Raji (cell line): ENCODE measurements around the gene ZNF740.

Experiments
- POLR2A ChIP-seq: IDR thresholded peaks from 2 replicates; pipeline ENCODE4 v1.6.1; 2011; ENCODE audit warnings: low read depth, low read length, control low read depth; ENCODE audit not compliant: insufficient read depth

ZNF740 gene

DNA sequence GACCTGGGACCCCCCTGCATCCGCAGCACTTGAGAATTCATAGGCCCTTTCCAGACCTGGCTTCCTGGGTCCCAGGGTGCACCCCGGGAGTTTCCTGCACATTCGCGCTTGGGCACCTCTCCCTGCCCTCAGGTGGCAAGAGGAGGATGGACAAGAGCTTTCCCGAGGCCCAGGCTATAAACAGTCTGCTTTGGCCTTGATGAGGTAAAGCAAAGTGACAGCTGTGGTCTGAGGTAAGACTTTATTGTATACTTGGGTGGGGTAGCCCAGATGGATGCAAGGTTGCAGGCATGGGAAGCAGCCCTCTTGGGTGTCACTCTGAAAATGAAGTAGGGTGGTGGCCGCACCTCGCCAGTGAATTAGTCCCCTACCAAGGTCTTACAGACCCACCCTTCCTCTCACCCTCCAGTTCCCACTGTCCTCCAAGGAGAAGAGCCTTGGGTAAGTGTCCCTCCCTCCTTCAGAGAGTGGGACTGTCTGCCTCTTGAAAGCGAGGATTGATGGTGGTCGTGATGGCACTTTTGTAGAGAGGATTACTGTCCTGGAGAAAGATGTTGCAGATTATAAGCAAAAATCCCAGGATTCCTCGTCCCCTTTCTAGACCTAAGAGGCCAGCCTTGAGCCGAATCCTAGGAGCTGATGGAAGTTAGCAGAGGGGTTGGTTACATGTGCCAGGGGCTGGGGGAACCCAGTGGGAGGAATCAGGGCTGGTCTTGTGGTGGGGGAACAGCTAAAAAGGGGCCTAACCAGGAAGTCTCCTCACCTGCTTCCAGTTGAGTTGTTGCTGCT, 10.8 kb downstream of the ZNF740 start:
- no peak for TF ChIP-seq POLR2A

DNA sequence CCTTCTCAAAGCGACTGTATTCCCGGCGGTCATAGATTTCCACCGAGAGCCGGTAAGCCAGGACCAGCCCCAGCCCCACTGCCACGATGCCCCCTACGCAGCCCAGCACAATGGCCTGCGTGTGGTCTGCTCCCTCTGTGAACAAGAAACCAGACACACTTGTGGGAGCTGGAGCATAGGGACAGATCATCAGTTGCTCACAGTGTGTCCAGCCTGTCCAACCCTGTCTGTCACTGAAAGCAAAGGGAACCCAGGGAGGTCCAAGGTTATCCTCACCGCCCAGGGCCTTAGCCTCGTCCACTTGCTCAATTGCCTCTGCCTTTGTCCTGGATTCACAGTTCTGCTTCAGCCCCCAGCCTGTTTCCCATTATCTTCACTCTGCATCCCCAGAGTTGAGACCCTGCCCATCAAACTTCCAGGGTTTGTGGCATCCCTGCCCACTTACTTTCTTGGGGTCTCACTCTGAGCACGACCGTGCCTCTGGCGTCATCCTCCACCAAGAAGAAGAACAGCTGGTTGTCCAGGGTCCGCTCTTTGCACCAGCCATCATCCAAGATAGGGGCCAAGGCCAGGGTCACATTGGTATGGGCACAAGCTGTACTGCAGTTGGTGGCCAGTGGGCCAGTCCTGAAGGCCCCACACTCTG, 11.5 kb downstream of the ZNF740 start:
- no peak for TF ChIP-seq POLR2A

DNA sequence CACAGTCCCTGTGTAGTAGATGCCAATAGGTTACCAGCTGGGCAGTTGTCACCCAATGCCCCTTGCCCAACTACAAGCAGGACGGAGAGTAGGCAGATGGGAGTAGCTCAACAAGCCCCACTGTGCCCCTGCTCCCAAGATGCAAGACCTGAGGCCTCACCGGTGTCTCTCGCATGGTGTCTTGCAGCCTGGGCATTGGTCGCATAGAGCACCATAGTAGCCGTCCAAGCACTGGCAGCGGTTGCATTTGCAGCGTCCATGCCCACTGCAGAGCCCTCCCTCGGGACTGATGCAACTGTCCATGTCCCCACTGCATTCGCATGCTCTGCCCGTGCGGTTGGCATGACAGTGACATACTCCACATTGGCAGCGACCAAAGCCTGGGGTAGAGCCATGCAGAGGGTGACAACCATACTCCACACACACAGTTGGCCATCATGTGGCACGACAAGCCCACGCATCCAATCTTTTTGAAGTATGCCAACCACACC, 12.1 kb downstream of the ZNF740 start:
- TF ChIP-seq POLR2A: 0 out of 2 replicates have a peak, but pooled peaks have one; percentile 28

DNA sequence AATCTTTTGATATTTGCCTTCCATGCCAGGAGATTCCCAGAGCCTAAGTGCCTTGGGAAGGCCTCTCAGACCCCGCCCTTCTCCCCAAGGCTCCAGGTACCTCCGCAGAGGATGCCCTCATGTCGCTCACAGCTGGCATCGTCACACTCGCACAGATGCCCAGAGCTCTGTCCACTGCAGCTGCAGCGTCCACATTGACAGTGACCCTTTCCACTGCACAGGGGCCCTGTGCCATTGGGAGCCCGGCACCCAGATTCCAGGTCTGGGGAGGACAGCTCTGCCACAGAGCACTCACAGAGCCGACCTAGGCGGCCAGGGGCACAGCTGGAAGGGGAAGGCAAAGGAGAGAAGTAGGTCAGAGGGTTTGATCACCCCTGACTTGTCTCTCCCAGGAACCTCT, 12.5 kb downstream of the ZNF740 start:
- no peak for TF ChIP-seq POLR2A

DNA sequence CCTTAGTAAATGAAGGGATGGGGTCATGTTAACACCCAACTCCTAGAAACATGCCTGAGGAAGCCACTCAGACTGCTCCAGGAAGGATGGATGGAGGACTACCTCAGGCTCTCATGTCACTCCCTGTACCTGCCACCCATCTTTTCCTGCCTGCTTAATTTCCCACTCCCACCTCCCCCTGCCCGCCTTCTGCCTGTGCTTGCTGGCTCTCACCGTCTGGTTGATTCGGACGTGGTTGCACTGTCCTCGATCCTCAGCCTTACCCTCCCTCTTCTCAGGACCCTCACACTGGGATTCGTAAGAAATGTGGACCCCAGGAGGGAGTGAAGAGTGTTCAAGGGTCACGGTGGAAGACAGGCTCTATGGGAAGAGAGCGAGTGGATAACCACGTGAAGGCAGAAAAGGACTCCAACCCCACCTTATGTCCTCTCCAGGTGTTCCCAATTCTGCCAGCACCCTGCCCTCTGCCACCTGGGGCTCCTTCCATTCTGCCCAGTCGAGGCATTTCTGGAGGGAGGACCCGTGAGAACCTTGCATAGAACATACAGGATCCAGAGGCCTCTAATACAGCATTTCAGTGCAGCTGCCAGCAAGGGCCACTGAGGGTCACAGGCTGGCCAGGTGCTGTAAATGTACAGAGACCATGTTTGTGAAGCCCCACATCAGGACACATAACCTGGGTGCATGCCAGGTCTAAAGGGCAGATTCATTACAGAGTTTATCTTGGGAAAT, 13.6 kb downstream of the ZNF740 start:
- TF ChIP-seq POLR2A: no peak

DNA sequence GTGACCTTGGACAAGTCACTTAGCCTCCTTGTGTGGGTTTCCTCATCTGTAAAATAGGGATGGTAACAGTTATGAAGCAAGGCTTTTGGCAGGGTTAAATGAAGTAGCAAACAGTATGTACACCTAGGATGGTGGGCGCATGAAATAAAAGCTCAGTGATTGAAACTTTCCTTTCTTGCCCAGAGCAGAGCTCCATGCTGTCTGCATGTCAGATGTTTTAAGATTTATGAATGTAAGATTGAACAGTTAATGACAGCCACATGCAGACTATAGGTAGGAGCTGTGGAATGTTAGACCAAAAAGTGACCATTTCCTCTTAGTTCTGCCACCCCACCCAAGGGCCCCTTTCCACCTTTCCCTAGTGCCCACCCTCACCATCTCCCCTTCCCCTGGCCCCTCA, 14.5 kb downstream of the ZNF740 start:
- TF ChIP-seq POLR2A: no peak

DNA sequence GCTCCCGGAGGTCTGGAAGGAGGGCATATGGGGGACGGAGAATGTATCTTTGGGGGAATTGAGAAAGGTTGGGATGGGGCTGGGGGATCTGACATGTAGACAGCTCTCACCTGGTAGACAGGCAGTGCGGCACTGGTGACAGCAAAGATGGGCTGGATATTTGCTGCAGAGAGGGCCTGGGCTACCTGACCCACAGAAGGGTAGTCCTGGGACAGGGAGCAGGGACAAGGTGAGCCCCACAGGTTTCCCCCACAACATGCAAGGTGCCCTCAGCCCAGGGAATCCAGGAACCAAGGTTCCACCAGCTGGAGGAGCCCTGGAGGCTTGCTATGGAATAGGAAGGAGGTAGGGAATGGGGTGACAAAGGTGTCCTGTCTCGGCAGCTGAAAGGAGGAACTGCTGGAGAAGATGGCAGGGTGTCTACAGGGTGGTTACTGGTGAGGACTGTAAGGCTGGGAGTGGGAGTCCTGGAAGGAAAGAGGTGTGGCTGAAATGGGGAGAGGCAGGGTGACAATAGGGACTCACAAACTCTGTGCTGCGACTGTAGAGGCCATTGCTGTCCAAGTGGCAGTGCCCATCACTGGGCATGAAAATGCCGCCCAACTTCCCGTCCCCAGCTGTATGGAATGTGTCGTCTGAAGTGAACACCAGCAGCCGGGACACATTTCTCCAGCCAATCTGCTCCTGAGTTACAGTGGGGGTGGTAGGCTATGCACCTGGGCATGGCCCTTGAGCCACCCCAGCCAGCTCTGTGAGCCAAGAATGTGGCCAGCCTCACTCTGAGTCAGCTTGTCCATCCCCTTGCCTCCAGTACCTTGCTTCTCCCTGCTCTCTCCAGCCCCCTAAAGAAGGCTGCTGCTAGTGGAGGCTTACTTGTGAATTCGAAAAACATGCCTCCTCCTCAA, 15.2 kb downstream of the ZNF740 start:
- TF ChIP-seq POLR2A: no peak

DNA sequence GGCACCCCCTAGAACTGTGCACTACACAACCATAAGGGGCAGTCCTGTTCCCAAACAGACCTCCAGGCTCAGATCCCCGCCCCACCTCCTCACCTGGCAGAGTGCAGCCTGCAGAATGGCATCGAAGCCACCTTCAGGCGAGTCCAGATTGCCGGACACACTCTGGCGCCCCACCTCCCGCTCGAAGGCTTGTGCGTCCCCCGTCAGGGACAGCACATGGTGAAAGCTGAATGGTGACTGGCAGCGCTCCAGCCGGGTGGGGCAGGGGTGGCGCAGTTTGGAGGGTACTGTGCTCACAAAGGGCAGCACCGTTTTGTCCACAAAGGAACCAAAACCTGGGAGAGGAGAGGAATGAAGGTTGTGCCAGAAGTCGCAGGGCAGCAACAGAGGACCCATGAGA, 16.0 kb downstream of the ZNF740 start:
- TF ChIP-seq POLR2A: no peak

DNA sequence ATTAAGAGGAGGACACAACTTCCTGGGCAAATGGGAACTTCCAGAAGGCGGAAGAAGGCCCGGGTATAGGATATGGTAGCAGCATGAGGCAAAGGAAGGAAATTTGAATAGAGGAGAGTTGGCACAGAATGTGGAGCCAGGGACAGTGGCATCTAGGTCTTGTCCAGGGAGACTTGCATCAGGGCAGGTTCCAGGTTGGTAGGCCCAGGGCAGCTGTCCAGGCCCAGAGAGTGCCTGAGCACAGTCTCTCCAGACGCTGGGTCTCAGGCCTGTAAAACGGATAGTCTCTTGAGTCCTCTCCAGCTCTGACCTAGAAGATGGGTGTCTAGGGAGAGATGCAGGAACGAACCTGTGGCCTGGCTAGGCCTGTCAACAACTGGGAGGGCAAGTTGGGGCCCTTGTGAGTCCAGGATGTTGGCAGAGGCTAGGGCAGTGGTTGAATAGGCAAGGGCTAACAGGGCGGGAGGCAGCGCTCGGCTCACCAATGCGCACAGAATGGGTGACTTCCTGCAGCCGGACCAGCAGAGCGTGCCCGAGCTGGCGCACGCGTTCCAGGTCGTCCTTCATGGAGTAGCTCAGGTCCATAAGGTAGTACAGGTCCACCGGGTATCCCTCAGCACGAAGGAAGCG, 16.6 kb downstream of the ZNF740 start:
- TF ChIP-seq POLR2A: no peak

DNA sequence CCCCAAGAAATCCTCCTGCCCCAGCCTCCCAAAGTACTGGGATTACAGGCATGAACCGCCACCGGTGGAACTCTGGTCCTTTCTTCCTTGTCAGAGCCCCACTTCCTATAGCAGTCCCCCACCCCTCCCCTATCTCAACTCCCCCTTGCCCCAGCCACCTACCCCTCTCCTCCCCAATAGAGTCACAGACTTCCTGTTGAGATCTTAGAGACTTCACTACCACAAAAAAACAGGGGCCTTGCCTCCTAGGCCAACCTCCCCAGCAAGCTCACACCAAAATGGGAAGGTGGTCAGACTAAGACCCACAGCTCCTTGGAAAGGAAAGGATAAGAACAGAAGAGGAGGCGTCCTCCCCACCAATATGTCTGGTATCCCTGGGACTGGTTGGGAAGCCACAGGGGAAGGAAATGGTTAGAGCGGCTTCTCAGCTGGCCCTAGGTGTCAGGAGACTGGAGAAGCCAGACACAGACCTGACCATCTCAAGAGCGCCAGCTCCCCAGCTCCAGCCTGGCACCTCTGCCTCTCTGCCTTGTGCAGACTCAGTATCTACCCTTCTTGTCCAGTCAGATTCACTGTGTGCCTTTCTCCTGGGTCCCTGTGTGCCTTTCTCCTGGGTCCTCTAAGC, 18.1 kb downstream of the ZNF740 start:
- no peak for TF ChIP-seq POLR2A

DNA sequence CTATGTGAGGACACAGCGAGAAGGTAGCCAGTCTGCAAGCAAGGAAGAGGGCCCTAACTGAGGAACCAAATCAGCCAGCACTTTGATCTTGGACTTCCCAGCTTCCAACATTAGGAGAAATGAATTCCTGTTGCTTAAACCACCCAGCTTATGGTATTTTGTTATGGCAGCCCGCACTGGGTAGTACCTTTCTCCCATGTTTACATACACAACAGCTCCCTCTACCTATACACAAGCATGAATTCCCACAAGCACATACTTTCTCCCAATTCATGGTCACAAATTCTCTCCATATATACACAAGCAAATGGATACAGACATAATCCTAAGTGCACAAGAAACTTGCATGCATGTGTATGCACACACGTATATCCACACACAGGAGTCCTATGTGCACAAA, 19.2 kb downstream of the ZNF740 start:
- TF ChIP-seq POLR2A: no peak

DNA sequence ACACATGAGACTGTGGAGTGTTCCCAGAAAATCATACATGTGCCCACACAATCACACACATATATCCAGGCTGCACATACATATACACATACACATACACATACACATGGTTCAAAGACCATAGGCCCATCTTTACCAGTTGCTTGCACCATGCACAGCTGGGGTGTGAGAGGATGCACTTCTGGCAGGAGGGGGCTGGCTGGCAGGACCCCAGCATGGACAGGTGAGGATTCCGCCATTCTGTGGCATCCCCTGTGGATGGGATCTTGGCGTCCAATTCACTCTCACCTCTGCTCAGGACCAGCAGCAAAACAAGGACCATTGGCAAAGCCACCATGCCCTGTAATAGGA, 19.6 kb downstream of the ZNF740 start:
- TF ChIP-seq POLR2A: no peak

DNA sequence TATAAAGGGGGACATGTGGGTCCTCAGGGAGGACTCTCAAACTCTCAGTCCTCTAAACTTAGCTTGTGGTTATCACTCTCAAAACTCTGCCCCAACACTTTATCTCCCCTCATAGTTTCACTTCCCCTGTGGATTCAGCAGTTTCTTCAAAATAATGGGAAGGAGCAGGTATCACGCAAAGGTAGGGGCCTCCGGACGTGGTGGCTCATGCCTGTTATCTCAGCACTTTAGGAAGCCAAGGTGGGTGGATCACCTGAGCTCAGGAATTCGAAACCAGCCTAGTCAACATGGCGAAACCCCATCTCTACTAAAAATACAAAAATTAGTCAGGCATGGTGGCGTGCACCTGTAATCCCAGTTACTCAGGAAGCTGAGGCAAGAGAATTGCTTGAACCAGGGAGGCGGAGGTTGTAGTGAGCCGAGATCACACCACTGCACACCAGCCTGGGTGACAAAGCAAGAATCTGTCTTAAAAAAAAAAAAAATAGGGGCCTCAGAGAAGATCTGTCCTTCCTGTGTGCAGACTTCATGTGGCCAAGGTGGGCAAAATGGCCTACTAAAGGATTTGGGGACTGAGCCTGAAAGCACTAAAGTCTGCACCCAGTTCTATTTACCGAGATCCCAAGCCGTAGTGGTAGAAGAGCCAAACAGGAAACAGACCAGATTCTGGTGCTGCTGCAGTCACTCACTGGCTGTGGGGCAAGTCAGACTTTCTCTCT, 20.1 kb downstream of the ZNF740 start:
- TF ChIP-seq POLR2A: 0 out of 2 replicates have a peak, but pooled peaks have one; percentile 24
